Effector CD8-positive, alpha-beta T cell (primary cell): Measurements from ENCODE around the gene PINK1.
"Not testable (repeated sequence)": the region's sequence is repeated elsewhere in the genome, so short reads cannot be mapped to it uniquely, and the experiment has no call there.

ENCODE experiments used
- DNase-seq: peaks from one replicate; lab custom pipeline; 2025; lab: John Stamatoyannopoulos, UW
- total RNA-seq, 4 experiments: gene quantifications; one replicate each; lab custom pipeline; 2026; lab: John Stamatoyannopoulos, UW

The PINK1 gene
- 58.1 to 82.6 (median 73.2) reads per million in 4 experiments for total RNA-seq

DNA sequence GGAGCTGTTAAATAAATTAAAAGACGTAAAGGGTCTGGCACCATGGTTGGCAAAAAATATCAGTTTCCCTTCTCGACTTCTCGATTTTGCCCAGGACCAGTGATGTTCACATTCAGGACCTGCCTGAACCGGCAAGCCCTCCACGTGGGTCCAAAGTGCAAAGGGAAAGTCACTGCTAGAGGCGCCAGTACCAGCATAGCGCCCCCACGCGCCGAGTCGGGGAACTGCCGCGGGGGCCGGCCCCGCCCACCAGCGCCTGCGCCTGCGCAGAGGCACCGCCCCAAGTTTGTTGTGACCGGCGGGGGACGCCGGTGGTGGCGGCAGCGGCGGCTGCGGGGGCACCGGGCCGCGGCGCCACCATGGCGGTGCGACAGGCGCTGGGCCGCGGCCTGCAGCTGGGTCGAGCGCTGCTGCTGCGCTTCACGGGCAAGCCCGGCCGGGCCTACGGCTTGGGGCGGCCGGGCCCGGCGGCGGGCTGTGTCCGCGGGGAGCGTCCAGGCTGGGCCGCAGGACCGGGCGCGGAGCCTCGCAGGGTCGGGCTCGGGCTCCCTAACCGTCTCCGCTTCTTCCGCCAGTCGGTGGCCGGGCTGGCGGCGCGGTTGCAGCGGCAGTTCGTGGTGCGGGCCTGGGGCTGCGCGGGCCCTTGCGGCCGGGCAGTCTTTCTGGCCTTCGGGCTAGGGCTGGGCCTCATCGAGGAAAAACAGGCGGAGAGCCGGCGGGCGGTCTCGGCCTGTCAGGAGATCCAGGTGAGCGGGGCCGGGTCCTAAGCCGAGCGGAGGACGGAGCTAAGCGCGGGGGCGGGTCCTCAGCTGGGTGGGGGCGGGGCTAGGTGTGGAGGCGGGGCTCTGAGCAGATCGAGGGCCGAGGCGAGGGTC is at the start of gene PINK1:
TSS of gene PINK1 (plus strand) at position 269 of the 875 bp plus-strand sequence. CDS start at position 360, 91 bp downstream.
- peak; percentile 83 for DNase-seq

DNA sequence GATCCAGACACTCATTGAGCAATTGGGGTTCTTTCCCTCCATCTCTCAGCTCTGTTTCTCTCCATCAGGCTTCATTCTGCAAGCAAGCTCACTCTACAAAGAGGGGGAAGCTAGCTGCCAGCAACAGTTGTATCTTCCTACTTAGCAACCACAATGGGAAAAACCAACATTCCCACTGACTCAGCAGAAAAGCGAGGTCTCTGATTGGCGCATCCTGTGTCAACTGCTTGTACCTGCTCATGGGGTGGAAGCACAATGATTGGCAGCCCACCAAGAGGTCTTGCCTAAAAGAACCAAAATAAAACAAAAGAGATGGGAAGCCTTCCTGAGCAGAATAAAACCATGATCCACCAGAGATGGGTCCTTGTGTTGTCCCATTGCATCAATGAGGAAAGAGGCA is 48.4 kb upstream of the PINK1 start:
- no peak for DNase-seq

DNA sequence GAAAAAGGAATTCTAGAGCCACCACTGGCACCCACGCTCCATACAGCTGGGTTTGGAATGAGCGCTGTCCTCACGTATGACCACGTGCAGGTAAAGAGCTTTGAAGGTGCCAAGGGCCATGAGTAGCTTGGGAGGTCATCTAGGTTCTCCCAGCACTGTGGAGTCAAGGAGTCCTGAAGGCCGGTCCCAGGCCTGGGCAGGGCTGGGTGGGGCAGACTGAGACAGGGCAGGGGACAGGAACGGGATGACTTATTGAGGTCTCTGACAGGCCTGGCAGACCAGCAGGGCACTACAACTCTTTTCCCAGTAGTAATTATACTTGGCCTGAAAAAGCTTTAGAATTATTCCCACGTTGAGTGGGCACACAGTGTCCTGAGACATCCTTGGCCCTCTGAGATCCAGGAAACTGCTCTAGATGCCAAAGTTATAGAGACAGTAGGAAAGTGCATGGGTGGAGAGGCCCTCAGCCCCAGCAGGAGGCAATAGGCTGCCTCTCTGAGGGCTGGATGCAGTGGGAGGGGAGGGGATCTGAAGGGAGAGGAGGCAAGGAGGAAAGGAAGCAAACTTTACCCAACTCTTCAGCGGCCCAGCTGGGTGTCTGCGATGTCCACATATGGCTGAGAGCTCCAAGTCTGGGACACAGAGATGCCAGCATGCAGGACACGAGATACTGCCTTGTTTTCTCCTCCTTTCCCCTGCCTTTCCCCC is 46.2 kb upstream of the PINK1 start:
- DNase-seq = no peak

DNA sequence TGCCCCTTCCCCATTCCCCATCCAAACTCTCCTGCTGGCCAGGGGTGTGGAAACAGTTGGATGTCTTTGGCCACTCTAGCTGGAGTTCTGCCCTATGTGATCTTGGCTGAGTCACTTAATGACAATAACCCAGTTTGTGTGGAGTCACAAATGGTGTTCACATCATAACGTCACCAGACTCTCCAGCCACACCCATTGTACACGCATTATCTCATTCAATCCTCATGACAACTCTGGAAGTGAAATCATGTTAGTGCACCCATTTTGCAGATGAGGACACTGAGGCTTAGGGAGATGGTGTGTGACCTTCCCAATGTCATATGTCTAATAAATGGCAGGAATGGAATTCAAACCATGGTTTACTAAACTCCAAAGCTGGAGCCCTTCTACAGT is 45.6 kb upstream of the PINK1 start:
- DNase-seq = no peak

DNA sequence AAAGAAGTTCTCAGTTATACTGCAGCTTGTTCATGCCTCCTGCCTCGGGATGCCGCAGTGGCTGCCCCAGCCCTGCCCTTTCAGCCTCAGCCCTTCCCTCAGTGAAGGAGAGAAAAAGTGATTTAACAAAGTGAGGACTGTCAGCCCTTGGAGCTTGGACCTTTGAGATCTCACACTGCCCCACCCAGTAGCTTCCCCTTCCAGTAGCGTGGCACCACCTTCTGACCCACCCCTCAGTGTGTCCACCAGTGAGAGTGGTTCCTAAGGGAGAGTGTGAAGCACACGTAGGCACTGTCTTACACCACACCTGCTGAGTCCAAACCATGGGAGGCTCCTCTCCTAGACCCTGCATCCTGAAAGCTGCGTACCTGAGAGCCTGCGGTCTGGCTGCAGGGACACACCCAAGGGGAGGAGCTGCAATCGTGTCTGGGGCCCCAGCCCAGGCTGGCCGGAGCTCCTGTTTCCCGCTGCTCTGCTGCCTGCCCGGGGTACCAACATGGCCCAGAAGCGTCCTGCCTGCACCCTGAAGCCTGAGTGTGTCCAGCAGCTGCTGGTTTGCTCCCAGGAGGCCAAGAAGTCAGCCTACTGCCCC is 44.5 kb upstream of the PINK1 start, which contains the start of gene CDA:
TSS of gene CDA (plus strand) at position 464 of the 592 bp plus-strand sequence. CDS start at position 497, 33 bp downstream.
- no peak for DNase-seq

DNA sequence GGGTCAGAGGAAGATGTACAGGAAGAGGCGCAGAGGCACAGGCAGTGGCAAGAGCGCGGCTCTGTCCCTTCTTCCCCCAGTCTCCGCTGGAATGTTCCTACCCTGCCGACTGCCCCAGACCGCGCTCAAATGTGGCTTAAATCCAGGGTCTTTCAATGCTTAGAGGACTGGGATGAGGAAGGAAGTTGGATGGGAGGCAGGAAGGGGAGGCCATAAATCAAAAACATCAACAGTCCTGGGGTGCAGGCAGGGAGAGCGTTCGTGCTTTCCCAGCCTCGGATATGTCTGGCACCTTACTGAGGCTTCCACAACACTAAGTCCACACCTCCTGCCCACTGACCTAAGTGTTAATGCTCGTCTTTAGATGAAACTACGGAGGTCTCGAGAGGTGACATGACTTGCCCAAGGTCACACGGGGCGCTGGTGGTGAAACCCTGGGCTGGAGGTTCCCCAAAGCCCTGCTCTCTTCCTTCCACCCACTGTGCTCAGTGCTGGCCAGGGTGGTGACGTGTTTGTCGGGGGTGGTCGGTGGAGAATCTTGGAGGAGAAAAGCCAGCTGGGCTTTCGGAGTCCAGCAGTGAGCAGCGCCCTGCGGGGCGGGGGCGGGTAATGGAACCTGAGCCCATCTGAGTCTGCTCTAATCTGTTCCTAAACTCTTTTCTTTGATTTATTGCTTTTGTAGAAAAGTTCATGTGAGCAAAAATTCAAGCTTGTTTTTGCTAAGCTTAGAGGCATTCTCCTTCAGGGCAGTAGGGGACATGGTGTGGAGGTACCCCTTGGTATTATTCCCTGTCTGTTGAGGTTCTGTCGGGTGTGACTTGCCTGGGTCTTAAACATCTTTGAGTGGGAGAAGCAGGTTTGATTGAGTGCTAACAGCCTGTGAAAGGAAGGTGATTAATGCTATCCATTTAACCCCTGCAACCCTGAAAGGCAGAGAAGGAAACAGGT is 43.7 kb upstream of the PINK1 start:
- no peak for DNase-seq

DNA sequence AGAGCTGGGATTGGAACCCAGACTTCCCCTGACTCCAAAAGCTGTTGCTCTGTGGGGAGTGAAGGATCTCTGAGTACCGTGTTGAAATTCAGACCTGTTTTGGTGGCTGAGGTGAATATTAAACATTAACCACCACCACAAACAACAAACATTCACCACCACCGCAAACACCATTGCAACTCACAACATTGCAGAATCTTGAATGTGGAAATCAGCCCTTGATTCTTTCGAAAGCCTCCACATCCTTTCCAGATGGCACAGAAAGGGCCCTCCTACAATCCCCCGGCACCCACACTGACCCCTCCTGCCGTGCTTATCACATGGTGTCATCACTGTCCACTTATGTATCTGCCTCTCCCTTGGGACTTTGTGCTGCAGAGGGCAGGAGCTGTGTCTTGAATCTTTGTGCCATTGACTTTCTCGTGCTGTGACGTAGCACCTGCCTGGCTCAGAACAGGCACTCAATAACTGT is 42.9 kb upstream of the PINK1 start:
- DNase-seq = no peak

DNA sequence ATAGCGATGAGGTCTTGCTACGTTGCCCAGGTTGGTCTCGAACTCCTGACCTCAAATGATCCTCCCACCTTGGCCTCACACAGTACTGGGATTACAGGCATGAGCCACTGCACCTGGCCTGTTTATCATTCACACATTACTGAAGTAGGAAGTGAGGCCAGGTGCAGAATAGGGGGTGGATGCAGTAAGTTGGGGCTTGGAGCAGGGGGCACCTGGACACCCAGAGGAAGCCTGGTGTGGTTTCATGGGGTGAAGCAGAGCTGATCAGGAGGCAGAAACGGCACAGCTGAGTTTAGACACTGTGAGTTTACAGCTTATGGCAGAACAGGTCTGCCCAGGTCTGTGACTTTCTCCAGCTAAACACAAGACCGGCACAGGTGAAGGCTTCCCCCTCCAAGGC is 39.5 kb upstream of the PINK1 start:
- no peak for DNase-seq

DNA sequence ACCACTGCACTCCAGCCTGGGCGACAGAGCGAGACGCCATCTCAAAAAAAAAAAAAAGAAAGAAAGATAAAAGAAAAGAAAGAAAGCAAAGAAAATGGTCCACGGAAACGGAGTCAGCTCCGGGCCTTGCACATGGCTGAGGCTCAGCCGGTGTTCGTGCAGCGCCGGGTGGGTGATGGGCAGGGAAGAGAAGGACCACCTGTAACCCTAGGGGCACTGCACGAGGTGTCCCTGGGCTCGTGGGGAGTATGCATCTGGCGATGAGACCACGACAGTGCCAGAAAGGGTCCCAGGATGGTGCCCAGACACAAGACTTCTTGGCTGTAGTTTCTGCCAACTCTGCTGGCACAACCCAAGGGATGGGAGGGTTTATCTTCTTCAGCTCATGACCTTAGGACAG is 38.5 kb upstream of the PINK1 start:
- DNase-seq = no peak

DNA sequence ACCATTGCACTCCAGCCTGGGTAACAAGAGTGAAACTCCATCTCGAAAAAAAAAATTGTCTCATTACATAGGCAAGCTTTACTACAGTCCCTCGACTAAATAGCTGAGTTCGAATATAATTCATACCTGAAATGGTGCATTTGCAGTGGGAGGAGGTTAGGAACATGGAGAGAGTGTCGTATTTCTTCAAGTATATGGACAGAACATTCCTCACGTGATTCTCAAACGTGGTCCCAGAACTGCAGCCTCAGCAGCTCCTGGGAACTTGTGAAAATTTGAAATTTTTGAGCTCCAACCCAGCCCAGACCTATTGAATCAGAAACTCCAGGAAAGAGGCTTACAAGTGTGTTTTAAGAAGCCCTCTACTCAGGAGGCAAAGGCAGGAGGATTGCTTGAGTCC is 37.2 kb upstream of the PINK1 start:
- no peak for DNase-seq

DNA sequence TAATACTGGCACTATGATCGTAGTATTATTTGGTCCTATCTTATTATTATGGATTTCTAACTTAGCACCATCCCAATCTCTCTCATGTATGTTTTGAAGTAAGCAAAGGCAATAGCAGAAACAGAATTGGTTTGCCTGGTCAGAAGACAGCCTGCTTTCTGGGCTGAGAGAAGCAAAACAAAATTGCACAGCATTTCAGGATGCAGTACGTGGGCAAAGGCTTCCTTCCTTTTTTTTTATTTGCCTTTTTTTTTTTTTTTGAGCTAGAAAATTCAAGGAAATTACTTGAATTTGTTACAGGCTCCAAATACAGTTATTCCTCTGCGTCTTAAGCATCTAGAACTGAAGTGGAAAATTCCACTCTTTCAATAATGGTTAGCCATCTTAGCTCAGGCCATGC is 35.6 kb upstream of the PINK1 start:
- DNase-seq = no peak

DNA sequence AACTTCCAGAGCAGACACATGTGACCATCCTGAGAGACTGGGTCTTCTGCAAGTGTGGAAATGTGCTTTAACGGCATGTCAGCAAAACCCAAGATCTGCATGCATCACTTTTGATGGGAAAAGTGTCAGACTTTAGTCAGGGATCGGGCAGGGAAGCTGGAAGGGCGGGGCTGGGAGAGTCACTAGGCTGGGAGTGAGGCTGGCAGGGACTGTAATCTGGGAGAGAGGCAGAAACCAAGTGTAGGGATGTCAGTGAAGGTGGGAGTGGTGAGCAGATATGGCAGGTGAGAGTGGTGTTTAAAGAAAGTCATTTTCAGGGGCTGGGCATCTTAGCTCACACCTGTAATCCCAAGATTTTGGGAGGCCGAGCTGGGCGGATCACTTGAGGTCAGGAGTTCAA is 33.1 kb upstream of the PINK1 start:
- DNase-seq = no peak

DNA sequence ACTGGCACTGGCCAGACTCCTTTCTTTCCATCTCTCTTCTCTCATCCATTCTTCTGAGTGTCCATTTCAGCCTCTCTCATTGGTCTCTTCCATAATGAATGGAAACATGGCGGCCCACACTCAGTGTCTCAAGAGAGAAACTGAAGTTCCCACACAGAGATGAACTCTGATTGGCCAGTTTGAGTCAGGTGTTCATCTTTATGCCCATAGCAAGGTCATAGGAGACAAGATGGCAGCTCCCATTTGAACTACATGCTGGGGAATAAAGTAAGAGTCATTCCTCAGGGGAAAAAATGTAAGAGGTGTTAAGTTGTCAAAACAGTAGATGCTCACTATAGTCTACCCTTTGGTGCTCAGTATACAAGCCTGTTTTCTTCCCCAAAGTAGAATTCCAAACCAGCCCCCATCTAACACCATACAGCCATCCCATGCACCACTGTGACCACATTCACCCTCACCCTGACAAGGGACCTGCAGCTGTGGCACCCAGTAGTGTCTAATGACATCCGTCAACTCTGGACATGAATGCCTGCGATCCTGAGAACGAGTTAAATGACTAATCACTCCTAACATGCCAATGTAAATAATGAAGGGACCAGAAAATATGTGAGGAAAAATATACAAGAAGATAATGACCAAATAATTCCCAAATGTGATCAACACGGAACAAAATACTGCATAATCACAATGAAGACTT is 32.0 kb upstream of the PINK1 start:
- DNase-seq = no peak

DNA sequence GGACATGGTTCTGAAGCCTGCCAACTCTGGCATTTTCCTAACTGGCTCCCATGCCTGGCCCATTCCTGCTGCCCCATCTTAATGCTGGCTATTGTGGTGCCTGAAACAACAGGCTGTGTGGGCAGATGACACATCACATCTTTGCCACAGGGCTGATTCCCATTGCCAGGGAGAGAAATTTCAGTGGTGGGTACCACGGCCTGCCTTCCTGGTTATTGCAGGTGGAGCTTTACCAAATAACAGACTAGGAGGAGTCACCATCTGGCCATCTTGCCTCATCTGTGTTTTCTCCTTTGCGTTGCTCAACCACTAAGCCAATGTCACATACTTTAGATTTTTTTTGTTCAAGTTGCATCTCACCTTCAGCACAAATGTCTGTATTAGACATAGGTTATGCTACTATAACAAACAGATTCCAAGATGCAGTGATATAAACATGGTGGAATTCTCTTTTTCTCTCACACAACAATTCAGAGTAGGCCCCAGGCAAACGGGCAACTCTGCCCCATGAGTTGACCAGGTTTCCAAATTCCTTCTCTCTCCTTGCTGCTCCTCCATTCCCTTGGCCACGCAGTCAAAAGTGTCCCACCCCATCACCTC is 30.3 kb upstream of the PINK1 start:
- no peak for DNase-seq

DNA sequence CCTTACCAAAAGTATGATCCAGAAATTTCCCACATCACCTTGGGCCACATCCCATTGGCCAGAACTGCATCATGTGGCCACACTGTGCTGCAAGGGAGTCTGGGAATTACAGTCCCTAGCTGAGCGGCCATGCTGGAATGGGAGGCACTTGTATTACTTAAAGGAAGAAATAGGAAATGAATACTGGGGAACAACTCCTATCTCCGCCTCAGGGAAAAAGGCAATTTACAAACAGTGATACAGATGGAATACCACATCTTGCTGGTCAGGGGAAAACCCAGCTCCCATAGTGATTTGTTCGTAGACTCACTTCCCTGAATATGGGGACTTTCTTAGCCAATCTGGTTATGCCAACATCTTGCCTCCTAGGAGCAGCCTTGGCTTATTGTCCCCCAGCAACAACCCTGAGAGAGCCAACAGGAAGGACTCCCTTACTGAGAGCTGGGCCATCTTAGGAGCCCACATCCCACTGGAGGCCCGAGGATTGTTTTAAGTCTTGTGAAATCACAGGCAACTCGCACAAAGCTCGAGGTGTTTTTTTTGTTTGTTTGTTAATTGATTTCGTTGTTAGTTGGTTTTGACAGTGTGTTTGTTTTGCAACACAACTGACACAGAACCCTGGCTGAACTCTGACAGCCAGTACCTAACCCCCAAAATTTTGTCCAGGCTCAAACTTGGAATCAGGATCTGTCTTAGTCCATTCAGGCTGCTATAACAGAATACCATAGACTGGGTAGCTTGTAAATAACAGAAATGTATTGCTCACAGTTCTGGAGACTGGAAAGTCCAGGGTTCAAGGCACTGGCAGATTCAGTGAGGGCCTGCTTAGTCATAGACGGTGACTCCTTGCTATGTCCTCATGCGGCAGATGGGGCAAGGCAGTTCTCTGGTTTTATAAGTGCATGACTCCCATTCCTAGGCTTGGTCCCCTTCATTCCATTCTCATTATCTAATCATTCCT is 29.5 kb upstream of the PINK1 start:
- no peak for DNase-seq

DNA sequence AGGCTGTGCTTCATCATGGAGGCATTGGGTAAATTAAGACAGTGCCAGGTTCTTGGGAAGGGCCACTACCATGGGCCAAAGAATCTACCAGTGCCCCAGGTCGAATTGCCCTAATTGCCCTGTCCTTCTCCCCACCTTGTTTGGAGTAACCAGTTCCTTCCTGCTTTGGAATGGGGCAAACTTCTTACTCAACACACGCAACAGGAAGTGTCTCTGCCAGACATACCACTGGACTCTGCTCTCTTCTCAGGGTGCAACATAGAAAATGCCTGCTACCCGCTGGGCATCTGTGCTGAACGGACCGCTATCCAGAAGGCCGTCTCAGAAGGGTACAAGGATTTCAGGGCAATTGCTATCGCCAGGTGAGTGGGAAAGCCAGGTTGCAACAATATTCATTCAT is 28.6 kb upstream of the PINK1 start:
- no peak for DNase-seq

DNA sequence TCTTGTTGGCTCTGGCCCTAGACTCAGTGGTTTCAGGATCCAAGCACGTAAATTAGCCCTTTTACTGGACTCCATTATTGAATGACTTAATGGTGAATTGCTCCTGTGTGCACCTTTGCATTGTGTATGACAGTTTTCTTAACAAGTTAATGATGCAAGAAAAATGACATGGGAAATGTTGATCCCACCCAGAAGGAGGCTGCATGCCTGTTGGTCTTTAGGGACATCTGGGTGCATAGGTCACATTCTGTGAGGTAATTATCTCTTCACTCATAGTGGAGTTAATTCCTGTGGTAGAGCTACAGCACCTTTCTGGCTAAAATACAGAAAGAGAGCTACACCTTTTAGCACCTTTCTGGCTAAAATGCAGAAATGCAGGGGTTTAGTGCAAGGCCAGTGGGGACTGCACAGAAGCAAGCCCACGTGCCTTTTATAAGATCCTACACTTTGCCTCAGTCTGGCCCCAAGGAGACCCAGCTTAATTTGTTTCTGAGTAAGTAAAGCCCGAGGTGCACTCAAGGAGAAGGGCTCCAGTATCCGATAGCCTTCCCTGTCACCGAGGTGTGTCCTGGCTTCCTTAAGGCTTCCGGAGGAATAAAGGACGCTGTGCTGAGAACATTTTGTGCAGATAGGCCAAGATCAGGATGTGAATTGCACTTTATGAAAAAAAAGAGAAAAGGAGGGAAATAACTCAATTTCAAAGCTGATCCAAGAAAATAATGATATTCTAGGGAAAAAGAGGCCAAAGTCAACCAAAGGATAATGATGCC is 26.3 kb upstream of the PINK1 start:
- DNase-seq = not testable (repeated sequence)

DNA sequence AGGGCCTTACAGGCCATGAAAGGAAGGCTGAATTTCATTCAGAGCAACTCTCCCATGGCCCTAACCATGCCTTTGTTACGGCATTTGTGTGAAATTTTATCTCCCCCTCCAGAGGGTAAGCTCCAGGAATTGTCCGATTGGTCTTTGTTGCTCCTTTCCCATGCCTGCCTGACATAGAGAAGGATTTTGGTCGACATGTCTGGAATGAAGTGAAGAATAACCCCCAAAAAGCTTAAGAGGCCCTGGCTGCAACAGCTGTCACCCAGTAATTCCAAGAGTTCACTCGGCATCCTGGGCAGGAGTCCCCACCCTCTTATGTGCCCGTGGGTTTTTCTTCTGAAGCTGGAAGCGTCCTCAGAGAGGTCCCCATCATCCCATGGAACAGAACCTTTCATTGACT is 23.7 kb upstream of the PINK1 start:
- no peak for DNase-seq
